HG02885 (cell line): Measurements from ENCODE around the gene NFS1.
"Not testable (repeated sequence)": the region's sequence is repeated elsewhere in the genome, so short reads cannot be mapped to it uniquely, and the experiment has no call there.

Experiments
- ATAC-seq: cut with Tn5 transposase; IDR thresholded peaks from one replicate; pipeline ENCODE4 v1.9.1; 2021; ENCODE audit warnings: mild to moderate bottlenecking; ENCODE audit not compliant: unreplicated experiment, poor library complexity

Gene NFS1

GRCh38 chr20:35699127-35699956, at the start of gene NFS1, which contains the start of gene ROMO1:
TSS of gene NFS1 (minus strand) at chr20:35699352. CDS start at chr20:35699288, 64 bp downstream.
TSS of gene ROMO1 (plus strand) at chr20:35699405. CDS start at chr20:35699633, 228 bp downstream.
- peak; percentile 85 for ATAC-seq

GRCh38 chr20:35744492-35744841, 45.3 kb upstream of the NFS1 start:
- ATAC-seq, result not testable (repeated sequence)

GRCh38 chr20:35743693-35744491, 44.7 kb upstream of the NFS1 start:
- ATAC-seq, result no peak

GRCh38 chr20:35742741-35743523, 43.8 kb upstream of the NFS1 start:
- ATAC-seq, result no peak

GRCh38 chr20:35741892-35742740, 43.0 kb upstream of the NFS1 start, which contains the start of gene RBM39:
TSS of gene RBM39 (minus strand) at chr20:35742260. CDS start at chr20:35740874, 1,386 bp downstream.
- ATAC-seq, result peak; percentile 87

- no peak for ATAC-seq
Observed at GRCh38 chr20:35739294-35740163, 40.4 kb upstream of the NFS1 start.

- ATAC-seq, result no peak
Observed at GRCh38 chr20:35738410-35739179, 39.4 kb upstream of the NFS1 start.

- ATAC-seq, result no peak
Observed at GRCh38 chr20:35737865-35738333, 38.7 kb upstream of the NFS1 start.

GRCh38 chr20:35735826-35736470, 36.8 kb upstream of the NFS1 start:
- no peak for ATAC-seq

GRCh38 chr20:35734777-35735649, 35.9 kb upstream of the NFS1 start:
- no peak for ATAC-seq

GRCh38 chr20:35734374-35734773, 35.2 kb upstream of the NFS1 start:
- ATAC-seq, result no peak

- no peak for ATAC-seq
Observed at GRCh38 chr20:35732644-35732982, 33.5 kb upstream of the NFS1 start.

- ATAC-seq, result no peak
Observed at GRCh38 chr20:35731862-35732643, 32.9 kb upstream of the NFS1 start.

- no peak for ATAC-seq
Observed at GRCh38 chr20:35731469-35731788, 32.3 kb upstream of the NFS1 start.

- ATAC-seq, result no peak
Observed at GRCh38 chr20:35730583-35731468, 31.7 kb upstream of the NFS1 start.
